Left kidney (tissue), 2 donors: ENCODE data around the gene IFIH1. TPM values are rescaled to one million over a fixed set of nuclear protein-coding genes. Genes with fewer than 3 reads are reported as not detected.

Source experiments
- DNase-seq: peaks from one replicate; pipeline ENCODE4 v3.0.0-alpha.2; 2013
- polyA plus RNA-seq: library from polyadenylated mRNA; unstranded; fragments of 120-200 nt; gene quantifications from one replicate; pipeline ENCODE4 v1.2.1, GENCODE V29; 2013; ENCODE audit not compliant: insufficient read length

Gene IFIH1
- polyA plus RNA-seq, 1 donor = 6.1 TPM

DNA sequence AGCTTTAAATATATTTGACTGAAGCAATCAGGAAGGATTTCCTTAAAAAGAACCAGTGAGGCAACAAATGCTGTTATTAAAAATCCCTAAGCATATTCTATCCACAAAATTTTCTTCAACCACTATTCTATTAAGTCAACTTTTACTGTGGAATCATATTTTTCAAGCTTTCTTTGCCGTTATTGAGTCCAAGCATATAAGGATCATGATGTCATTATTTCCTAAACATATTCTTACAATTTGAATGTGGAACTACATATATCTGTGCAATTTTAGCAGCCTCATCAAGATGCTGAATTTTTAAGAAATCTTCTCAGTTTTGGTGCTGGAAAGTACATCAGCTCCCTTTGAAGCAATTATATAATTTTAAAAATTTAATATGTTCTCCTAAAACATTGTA lies 5.6 kb downstream of the IFIH1 start:
- no peak for DNase-seq

GRCh38 chr2:162308747-162309503 lies 9.6 kb downstream of the IFIH1 start:
- DNase-seq = no peak

GRCh38 chr2:162305901-162306300 lies 12.6 kb downstream of the IFIH1 start:
- DNase-seq = no peak

- no peak for DNase-seq
Measured at GRCh38 chr2:162301877-162302276, 16.6 kb downstream of the IFIH1 start.

GRCh38 chr2:162301151-162301804 lies 17.2 kb downstream of the IFIH1 start:
- DNase-seq = peak; percentile 49

- DNase-seq = no peak
Measured at GRCh38 chr2:162300266-162300665, 18.2 kb downstream of the IFIH1 start.

DNA sequence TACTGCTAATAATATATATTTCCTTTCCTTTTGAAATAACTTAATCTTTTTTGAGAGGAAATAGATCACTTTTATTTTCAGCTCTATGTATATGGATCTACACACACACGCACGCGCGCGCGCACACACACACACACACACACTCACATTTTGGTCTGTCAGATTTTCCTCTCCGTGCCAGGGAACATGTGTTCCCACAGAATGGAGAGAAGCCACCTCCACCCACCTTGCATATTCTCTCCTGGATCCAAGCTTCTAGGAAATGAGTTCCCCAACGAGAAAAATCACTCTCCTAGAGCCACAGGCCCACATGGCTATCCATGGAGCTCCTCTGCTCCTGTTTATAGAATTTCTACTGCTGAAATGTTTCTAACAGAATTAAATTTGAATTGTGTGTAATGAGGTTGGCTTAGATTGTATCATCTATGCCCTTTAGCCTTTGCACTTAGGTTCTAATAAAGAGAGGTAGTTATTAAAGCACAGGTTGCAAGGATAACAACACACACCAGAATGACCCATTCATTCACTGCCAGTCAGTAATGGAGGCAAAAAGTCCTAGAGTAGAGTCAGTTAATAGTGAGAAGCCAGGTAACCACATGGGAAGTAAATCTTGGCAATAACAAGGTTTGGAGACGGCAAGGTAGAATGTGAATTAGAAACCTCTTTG lies 19.7 kb downstream of the IFIH1 start:
- no peak for DNase-seq

DNA sequence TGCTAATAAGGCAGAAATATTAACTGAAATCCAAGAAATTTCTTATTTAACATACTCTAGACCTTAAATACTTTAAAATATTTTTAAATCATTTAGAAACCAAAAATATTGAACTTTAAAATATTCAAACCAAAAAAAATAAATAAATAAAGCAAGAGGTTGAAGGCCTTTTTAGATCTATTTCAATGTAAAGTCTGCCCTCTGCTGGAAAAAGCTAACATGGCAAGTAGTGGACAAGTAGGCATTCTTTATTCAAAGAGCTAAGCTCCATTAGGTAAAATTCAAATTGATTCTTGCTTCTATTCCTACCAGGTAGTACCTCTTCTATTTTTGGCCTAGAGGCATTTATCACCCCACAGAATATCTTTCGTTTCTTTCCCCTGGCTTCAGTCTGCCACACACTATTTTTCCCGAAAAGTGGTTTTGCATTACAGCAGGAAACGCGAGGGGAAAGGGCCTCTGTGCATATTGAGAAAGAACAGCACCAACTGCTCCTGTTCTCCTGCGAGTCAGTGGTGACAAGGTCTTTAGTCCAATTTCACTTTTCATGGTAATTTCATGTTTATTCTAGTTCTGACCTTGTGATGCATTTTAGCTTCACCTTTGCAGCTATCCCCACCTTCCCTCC lies 20.4 kb downstream of the IFIH1 start:
- peak; percentile 81 for DNase-seq

- DNase-seq = no peak
Measured at GRCh38 chr2:162295009-162295408, 23.5 kb downstream of the IFIH1 start.

DNA sequence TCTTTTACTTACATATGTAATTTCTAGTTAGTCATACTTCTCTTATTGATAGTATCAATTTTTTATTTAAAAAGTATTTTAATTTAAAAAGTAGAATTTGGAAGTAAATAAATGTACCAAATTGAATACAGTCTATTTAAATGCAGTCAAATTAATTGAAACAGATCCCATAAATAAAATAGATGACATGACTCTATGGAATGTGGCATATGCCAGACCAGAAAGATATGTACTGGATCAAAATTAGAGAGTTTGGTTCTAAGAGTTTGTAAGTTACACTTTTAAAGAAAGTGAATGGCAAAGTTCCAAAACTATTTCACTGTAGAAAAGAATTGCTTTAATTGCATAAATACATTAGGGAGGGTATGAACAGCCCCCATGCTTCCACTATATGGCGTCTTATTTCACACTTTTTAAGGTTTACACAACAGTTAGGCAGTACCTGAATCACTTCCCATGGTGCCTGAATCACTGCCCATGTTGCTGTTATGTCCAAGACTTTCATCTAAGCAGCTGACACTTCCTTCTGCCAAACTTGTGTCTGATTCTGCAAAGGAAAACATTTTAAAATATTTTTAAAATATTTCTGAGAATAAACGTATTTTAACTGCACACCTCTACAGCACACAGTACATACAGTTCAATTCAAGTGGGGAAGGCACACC lies 25.2 kb downstream of the IFIH1 start:
- no peak for DNase-seq

GRCh38 chr2:162291748-162292147 lies 26.7 kb downstream of the IFIH1 start:
- no peak for DNase-seq

- DNase-seq = no peak
Measured at GRCh38 chr2:162282765-162283425, 35.6 kb downstream of the IFIH1 start.

GRCh38 chr2:162280654-162281053 lies 37.8 kb downstream of the IFIH1 start:
- no peak for DNase-seq

- DNase-seq = no peak
Measured at GRCh38 chr2:162277381-162277780, 41.1 kb downstream of the IFIH1 start.

GRCh38 chr2:162267996-162268395 lies 50.5 kb downstream of the IFIH1 start:
- no peak for DNase-seq

- no peak for DNase-seq
Measured at GRCh38 chr2:162267496-162267895, 51.0 kb downstream of the IFIH1 start.

DNA sequence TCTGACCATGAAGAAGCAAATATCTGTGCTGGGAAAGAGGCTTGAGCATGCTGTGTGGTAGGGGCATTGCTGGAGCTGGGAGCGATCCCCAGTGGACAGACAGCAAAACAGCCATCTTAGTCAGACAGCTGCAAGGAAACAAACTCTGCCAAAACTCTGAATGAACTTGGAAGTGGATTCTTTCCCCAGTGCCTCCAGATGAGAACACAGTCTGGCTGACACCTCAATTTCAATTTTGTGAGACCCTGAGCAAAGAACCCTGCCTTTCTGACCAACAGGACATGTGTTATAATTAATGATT lies 52.1 kb downstream of the IFIH1 start:
- DNase-seq = no peak

DNA sequence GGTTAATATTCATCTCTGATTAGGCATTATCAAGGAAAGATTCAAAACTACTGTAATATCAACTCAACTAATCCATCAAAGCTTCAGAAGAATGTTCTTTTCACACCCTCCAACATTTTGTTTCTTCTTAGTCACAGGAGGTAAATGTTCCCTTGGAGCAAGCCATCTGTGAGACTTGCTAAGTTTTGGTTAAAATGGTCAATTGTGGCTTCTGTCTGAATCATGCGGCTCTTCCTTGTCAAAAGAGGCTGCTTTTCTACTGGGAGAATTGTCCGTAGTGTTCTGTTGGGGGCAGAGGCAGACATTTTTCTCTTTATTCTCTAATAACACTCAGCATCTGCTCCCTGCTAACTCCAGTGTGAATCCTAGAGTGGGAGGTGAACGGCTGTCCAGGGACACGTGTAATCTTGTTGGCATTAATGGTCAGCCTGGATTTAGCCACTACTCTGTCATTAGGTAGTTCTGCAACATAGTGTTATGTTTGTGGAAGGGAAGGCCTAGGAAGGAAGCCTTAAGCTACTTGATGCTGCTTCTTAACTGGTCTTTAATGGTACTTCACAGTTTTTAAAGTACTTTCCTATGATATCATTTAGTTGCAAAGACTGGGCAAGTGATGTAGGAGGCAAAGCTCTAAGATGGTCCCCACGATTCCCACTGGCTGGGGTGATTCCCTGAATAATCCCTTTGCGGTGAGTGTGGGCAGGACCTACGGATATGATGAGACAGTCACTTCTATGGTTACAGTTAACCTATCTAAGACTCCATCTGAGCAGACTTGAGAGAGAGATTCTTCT lies 52.6 kb downstream of the IFIH1 start:
- DNase-seq = no peak

DNA sequence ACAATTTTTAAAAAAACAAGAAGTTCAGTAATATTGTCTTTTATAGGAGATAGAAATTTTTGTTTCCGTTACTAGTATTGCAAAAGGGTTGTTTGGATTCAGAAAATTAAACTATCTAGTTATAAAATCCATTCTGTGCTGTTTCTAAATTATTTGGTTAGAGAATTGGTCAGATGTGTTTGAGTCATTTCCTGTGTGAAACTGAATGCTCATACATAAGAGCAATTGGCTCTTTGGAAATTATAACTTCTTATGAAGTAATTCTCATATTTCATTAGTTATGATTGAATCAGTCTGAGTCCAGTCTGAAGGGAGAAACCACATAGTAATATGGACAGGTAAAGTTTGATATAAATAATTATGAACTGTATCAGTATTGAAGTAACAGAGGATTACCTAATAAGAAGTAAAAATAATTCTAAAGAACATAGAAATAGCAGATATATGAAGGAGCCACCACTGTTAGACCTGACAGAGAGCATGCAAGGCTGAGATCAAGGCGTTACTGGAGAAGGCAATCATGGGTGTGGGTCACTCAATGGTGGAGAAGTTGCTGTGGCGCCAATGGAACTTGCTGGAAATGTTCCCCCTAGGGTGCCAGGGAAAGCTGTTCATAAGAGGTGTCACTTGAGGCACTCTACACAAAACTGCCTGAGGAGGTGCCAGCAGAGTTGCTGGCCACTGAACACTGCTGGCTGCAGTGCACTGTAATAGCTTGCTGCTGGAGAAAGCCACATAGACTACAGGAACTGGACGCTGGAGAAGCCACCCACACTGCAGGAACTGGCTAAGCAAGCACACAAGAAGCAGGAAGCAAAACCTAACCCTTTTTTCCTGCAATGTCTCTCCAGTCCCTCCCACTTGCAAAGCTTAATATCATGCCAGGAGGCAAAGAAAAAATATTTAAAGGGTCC lies 57.2 kb downstream of the IFIH1 start:
- DNase-seq = no peak

GRCh38 chr2:162258686-162259085 lies 59.8 kb downstream of the IFIH1 start:
- no peak for DNase-seq
